GM21447 (cell line): Measurements from ENCODE around the gene TTLL9.

Experiments
- ATAC-seq: cut with Tn5 transposase; IDR thresholded peaks from one replicate; pipeline ENCODE4 v1.9.1; 2021; ENCODE audit not compliant: unreplicated experiment

The TTLL9 gene

GRCh38 chr20:31879143-31879987 is 8.9 kb downstream of the TTLL9 start:
- ATAC-seq: peak; percentile 79

GRCh38 chr20:31881945-31882344 is 11.5 kb downstream of the TTLL9 start:
- ATAC-seq: no peak

- ATAC-seq: no peak
Observed at GRCh38 chr20:31883829-31884228, 13.4 kb downstream of the TTLL9 start.

- ATAC-seq: no peak
Observed at GRCh38 chr20:31890646-31891045, 20.2 kb downstream of the TTLL9 start.

- peak; percentile 97 for ATAC-seq
Observed at GRCh38 chr20:31894980-31895675, 24.7 kb downstream of the TTLL9 start.

GRCh38 chr20:31896049-31896448 is 25.6 kb downstream of the TTLL9 start:
- no peak for ATAC-seq

- no peak for ATAC-seq
Observed at GRCh38 chr20:31897541-31897940, 27.1 kb downstream of the TTLL9 start.

GRCh38 chr20:31901615-31902014 is 31.2 kb downstream of the TTLL9 start:
- no peak for ATAC-seq

- no peak for ATAC-seq
Observed at GRCh38 chr20:31903627-31904386, 33.4 kb downstream of the TTLL9 start.

GRCh38 chr20:31906001-31906400 is 35.6 kb downstream of the TTLL9 start:
- no peak for ATAC-seq

GRCh38 chr20:31907046-31907445 is 36.6 kb downstream of the TTLL9 start:
- ATAC-seq: no peak

GRCh38 chr20:31908016-31908415 is 37.6 kb downstream of the TTLL9 start:
- ATAC-seq: no peak

- no peak for ATAC-seq
Observed at GRCh38 chr20:31908424-31908823, 38.0 kb downstream of the TTLL9 start.

- no peak for ATAC-seq
Observed at GRCh38 chr20:31909253-31910070, 39.0 kb downstream of the TTLL9 start.

GRCh38 chr20:31910071-31910803 is 39.8 kb downstream of the TTLL9 start:
- ATAC-seq: no peak

GRCh38 chr20:31913431-31914157 is 43.2 kb downstream of the TTLL9 start:
- ATAC-seq: no peak

- no peak for ATAC-seq
Observed at GRCh38 chr20:31914170-31914569, 43.7 kb downstream of the TTLL9 start.

- no peak for ATAC-seq
Observed at GRCh38 chr20:31915491-31916280, 45.3 kb downstream of the TTLL9 start.

GRCh38 chr20:31916708-31917107 is 46.3 kb downstream of the TTLL9 start:
- ATAC-seq: no peak
